ENCODE data around the gene LAMP5. TPM values are rescaled to one million over a fixed set of nuclear protein-coding genes. Genes with fewer than 3 reads are reported as not detected.

The LAMP5 gene
- total and polyA plus RNA-seq, 9 of the 15 experiments (the other 6 are each of a cell fraction or from before 2014, with no cell fraction given), result not detected

- BruUV-seq (replicated peaks), result no TSS peak
- H3K36me3 ChIP-seq (ENCODE audit: control insufficient read depth, insufficient read depth, low read length), result no peaks in the 10 kb centered on the region
- H3K27me3 ChIP-seq (ENCODE audit: control insufficient read depth in 2 of 2, insufficient read depth in 2 of 2, low read length in 2 of 2), result peaks cover 0 to 18% of the 10 kb centered on the region in 2 experiments; a peak in 2 of 5 replicates
- in situ Hi-C loops (cut with MboI) (no loop called here), intact Hi-C loops (cut with micrococcal nuclease) (no loop called here)
- H3K4me1 ChIP-seq (replicated peaks in 1 of 2; ENCODE audit: control insufficient read depth in 2 of 2, insufficient read depth in 2 of 2, low read length in 2 of 2), result no peaks in the 10 kb centered on the region
- WGBS (ENCODE audit: insufficient coverage, low coverage, missing lambda C conversion rate), result under 1% methylated on average over 17 of the region's 23 CpGs
- CTCF ChIA-PET (ENCODE audit: low intra/inter-chr PET ratio), result no interaction called here
- H3K4me3 ChIP-seq, result no peak overlapping the region
- no peak for ATAC-seq
- no peak overlapping the region for H2AFZ ChIP-seq (ENCODE audit: low read depth, low read length)
- POLR2A ChIA-PET, result no interaction called here
- no peaks in the 10 kb centered on the region for H3K9me1 ChIP-seq (ENCODE audit: control insufficient read depth, insufficient read depth, low read length)
- FAIRE-seq, result no peak
- no peak for DNase-seq (ENCODE audit: extremely low read depth in 1 of 4, low spot score in 3 of 4)
- no peaks in the 10 kb centered on the region for H3K9me3 ChIP-seq (replicated peaks; ENCODE audit: control insufficient read depth, insufficient read depth, low read depth, low read length)
- H3K27ac ChIP-seq (ENCODE audit: extremely low read depth, low read depth, low read length), result no peak overlapping the region
- H3K4me2 ChIP-seq (ENCODE audit: insufficient read depth, low read length), result no peak overlapping the region
- no peaks in the 10 kb centered on the region for H4K20me1 ChIP-seq (replicated peaks; ENCODE audit: control insufficient read depth, insufficient read depth, low read length)
- no peaks in the 10 kb centered on the region for H3K79me2 ChIP-seq (ENCODE audit: control insufficient read depth, insufficient read depth, low read length)
- no peak overlapping the region for H3K9ac ChIP-seq (ENCODE audit: insufficient read depth in 1 of 2, low read depth in 2 of 2, low read length in 2 of 2)
- no peak for TF ChIP-seq ZNF449 (CRISPR knock-in tag; IDR thresholded peaks at IDR 0.05)
- no peak for TF ChIP-seq ETS1 (conservative IDR thresholded peaks at IDR 0.05; ENCODE audit: control insufficient read depth, low read depth, low read length)
- TF ChIP-seq PCBP2 (IDR thresholded peaks at IDR 0.05; ENCODE audit: low read depth, low read length, poor library complexity, severe bottlenecking), result no peak
- no peak for TF ChIP-seq SRSF3 (IDR thresholded peaks at IDR 0.05; ENCODE audit: insufficient read depth, low read length)
- no peak for TF ChIP-seq RBBP5 (IDR thresholded peaks at IDR 0.05; ENCODE audit: borderline replicate concordance, insufficient read depth, low read length, poor library complexity, severe bottlenecking)
- TF ChIP-seq ZNF174 (CRISPR knock-in tag; IDR thresholded peaks at IDR 0.05), result no peak
- no peak for TF ChIP-seq MYC (IDR thresholded peaks at IDR 0.05; ENCODE audit: low read depth, low read length)
- no peak for TF ChIP-seq MYC (CRISPR knock-in tag; IDR thresholded peaks at IDR 0.05; ENCODE audit: borderline replicate concordance, low read depth)
- TF ChIP-seq HOXB6 (CRISPR knock-in tag; IDR thresholded peaks at IDR 0.05; ENCODE audit: borderline replicate concordance), result no peak
- no peak for TF ChIP-seq E2F6 (IDR thresholded peaks at IDR 0.05; ENCODE audit: borderline replicate concordance in 1 of 2, extremely low read depth in 1 of 2, insufficient read depth in 1 of 2, insufficient read length in 1 of 2, low read depth in 1 of 2, low read length in 1 of 2, poor library complexity in 1 of 2, severe bottlenecking in 1 of 2)
- no peak for TF ChIP-seq RREB1 (CRISPR knock-in tag; IDR thresholded peaks at IDR 0.05)
- no peak for TF ChIP-seq DIDO1 (tag; IDR thresholded peaks at IDR 0.05; ENCODE audit: low read depth)
Measured at GRCh38 chr20:9508240-9508661, 6.1 kb upstream of the LAMP5 start.

Data from K562 (cell line).